GM21529 (cell line): ENCODE data around the gene UTS2R.
A peak's percentile ranks its signal among the peaks of the same experiment; 100 is the strongest.
"Not testable (repeated sequence)": the region's sequence is repeated elsewhere in the genome, so short reads cannot be mapped to it uniquely, and the experiment has no call there.

Experiments used
- ATAC-seq: cut with Tn5 transposase; IDR thresholded peaks from one replicate; pipeline ENCODE4 v1.9.1; 2021; ENCODE audit not compliant: unreplicated experiment

UTS2R gene

GRCh38 chr17:82406131-82406671 lies 34.6 kb downstream of the UTS2R start:
- ATAC-seq: no peak

- ATAC-seq: no peak
Measured at GRCh38 chr17:82407255-82407654, 35.7 kb downstream of the UTS2R start.

DNA sequence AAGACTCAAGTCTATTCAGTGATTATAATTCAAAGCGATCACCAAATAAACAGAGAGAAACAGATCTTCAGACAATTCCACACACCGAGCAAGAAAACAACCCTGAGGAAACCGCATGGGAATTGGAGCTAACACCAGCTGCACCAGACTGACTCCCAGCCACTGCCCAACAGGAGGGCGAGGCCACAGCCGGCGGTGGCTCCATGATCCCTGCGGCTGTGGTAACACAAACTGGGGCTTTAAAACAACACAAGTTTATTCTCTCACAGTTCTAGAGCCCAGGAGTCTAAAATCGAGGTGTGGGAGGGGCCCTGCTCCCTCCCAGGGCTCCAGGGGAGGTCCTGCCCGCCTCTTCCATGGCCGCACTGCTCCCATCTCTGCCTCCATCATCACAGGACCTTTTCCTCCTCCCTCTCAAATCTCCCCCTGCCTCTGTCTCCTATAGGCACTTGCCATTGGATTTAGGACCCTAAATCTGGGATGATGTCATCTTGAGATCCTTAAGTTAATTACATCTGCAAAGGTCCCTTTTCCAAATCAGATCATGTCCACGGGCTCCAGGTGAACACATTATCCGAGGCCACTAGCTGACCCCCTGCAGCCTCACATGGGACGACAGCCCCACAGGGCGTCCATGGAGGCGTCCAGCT lies 36.8 kb downstream of the UTS2R start:
- no peak for ATAC-seq

DNA sequence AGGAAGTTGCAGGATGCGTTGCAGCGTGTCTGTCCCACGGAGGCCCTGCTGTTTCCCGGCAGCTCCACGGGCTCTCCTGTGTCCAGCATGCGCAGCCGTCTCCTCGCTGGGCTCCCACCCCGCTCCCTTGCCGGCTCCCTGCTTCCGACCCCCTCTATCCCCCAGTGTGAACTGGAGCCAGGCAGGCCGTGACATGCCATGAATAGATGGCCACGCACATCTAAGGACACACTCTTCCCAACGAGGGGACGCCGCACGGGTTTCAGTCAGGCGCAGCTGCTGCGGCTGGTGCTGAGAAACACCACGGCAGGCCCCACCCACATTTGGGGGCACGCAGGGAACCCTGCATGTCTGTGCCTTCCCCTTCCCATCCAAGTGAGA lies 37.4 kb downstream of the UTS2R start:
- no peak for ATAC-seq

DNA sequence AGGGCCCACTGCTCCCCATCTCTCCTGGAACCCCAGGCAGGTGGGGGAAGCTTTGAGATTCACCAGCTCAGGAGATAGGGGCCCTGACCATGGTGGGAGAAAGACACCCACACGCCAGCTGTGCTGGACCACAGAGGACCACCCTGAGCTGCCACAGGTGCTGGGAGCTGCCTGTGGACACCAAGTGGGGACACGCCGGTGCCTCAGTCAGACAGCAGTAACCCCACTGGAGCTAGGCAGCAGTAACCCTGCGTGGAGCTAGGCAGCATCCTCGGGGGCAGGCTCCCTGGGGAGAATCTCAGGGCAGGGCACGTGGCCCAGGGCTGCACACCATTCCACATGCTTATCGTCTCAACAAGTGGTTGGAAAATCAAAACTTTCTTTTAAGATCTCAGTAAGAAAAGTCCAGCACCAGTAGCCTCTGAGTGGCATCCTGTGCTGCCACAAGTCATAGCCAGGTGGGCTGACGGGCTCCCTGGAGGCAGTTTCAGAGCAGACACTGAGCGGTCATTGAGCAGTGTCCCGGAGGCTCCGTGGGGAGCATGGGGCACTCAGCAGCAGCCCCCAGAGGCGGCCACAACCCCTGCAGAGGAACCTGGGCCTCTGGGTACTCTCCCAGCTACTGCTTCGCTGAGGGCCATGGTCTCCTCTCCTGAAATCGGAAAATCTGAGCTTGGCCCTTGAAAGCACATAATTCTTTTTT lies 38.6 kb downstream of the UTS2R start:
- no peak for ATAC-seq

DNA sequence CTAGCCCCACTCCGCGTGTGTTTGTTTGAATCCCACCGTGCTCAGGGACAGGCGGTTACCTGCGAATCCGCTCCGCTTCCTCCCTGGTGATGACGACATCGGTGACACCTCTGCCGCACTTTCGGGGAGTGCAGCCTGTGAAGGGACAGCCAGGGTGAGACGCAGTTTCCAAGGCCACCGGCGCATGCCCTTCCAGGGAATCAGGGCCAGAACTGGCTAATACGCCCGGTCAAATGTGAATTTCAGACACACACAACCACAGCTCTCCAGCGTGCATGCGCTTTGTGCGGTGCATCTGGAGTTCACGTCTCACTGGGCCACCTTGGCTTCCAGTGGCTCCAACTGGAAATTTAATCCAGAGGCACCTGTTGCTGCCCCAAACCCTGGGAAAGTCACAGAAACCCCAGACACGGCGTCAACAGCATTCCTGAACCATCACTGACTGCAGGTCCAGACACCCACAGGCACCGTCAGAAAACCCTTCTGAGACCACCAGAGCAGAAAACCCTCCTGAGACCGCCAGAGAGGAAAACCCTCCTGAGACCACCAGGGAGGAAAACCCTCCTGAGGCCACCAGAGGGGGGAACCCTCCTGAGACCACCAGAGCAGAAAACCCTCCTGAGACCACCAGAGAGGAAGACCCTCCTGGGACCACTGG lies 40.0 kb downstream of the UTS2R start:
- ATAC-seq: no peak

GRCh38 chr17:82412081-82412480 lies 40.5 kb downstream of the UTS2R start:
- not testable (repeated sequence) for ATAC-seq

GRCh38 chr17:82412535-82413520 lies 41.3 kb downstream of the UTS2R start:
- no peak for ATAC-seq

DNA sequence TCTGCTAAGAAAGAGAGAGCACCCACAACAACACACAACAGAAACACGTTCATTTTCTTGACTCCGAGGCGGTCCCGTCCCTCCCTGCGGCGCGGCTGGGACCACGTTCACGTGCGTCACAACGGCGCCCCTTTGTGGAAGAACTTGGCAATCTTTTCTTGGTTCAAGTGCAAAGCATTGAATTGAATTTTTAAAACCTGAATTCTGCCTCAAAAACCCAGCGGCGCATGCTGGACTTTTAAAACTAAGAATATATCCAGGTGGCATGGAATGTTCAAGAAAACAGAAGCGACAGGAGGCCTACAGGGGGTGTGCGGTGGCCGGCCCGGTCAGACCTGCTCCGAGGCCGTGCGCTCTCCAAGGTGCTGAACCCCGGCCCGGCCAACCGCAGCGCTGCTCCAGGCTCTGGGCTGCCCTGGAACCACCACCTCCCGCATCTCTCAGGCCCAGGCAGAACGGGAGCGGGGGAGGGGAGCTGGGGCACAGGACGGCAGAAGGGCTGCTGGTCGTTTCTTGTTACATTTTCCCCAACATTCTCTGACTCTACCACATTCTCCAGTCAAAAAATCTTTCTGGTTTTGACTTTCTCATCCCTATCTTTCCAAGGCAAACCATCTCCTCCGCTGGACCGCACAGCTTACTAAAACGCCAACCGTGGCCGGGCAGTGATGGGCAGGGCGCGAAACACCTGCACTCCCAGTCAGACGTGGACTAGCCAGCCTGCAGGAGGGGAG lies 43.1 kb downstream of the UTS2R start:
- ATAC-seq: no peak

DNA sequence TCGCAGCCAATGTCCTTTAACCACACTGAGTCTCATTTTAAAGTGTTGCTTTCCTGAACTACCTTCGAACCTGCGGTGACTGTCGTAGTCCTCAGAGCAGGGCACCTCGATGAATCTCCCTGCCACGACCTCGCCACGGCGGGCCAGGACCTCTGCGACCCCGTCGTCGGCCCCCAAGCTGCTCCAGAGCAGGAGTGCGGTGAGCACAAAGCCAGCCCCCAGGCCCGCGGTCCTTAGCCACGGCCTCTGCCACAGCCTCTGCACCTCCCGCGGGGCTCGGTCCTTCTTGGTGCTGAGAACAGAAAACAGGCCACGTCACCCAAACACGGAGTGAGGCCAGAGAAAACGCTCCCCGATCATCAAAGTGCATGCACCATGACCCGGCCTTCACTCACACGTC lies 43.8 kb downstream of the UTS2R start:
- no peak for ATAC-seq

GRCh38 chr17:82415786-82416185 lies 44.2 kb downstream of the UTS2R start:
- no peak for ATAC-seq

DNA sequence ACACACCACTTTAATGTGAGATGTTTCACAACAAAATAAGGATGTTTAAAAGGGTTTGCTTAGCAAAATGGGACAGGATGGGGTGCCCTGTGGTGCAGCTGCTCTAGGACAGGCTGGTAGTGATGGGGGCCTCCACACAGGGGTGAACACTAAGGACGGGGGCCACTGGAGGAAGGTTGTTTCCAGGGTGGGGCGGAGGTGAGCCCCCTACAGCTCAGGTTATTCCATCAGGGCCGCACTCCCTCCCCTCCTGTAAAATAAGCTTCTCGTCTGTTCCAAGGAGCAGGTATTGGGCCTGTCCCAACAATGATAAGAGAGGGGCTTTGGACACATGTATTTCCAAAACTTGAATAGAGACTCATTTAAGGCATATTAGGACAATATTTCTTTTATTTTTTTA lies 44.7 kb downstream of the UTS2R start:
- no peak for ATAC-seq

GRCh38 chr17:82416771-82417170 lies 45.2 kb downstream of the UTS2R start:
- ATAC-seq: no peak

DNA sequence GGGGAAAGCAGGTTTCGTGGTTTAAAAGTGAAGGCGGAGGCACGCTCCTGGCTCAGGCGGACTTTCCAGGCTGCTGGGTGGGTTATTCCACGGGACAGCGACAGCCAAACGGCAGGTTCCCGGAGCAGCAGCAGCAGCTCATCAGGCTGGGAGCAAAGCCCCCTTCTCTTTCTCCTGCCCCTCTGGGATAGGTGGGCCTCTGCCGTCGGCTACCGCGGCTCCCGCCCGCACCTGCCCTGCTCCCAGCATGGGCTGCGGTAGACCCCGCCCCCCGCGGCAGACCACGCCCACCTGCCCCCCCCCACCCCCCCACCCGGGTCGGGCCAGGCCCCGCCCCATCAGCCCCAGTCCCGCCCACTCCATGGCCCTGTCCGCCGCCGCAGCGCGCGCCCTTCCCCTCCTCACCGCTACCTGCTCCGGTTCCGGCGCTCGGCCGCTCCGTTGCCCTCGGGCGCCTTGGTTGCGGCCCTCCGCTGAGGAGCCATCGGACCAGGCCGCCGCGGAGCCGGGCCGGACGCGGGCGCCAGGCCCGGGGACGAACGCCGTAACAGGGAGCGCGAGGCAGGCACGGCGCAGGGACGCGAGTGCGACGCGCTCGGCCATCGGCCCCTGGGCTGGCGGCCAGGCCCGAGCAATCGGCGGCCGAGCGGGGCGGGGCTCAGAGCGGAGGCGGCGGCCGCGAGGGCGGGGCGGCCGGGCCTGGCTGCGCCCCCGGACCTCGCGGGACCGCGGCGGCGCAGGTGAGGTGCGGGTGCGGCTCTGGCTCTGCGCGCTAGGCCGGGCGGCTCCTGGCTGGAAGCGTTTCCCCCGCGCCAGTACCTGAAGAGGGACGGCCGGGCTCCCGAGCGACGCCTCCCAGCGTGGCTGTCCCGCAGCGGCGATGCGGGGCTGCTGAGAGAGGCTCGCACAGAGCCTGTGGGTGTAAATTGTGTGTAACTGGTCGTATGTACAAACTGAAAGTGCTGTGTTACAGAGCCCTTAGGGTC lies 46.7 kb downstream of the UTS2R start, which contains the start of the genes HEXD and OGFOD3:
TSS of gene HEXD (plus strand) at position 347 of the 986 bp plus-strand sequence. CDS start 1,453 bp downstream, outside the sequence.
TSS of gene OGFOD3 (minus strand) at position 586 of the 986 bp plus-strand sequence. CDS start at position 485, 101 bp downstream.
- peak; percentile 80 for ATAC-seq

DNA sequence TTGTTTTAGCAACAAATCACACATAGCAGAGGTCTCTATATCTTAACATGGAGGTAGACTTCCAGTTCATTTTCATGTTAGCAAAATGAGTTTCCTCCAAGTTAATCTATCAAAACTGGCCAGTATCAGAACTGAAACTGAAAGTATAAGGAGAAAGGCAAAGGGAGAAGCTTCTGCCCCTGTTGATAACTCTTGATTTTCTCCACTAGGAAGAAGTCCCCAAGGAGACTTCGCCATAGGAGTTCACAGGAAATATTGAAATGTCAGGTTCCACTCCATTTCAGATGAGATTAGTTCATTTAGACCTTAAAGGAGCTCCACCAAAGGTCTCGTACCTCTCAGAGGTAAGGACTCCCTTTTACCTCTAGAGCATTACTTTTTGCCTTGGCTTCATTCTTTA lies 48.0 kb downstream of the UTS2R start:
- no peak for ATAC-seq

DNA sequence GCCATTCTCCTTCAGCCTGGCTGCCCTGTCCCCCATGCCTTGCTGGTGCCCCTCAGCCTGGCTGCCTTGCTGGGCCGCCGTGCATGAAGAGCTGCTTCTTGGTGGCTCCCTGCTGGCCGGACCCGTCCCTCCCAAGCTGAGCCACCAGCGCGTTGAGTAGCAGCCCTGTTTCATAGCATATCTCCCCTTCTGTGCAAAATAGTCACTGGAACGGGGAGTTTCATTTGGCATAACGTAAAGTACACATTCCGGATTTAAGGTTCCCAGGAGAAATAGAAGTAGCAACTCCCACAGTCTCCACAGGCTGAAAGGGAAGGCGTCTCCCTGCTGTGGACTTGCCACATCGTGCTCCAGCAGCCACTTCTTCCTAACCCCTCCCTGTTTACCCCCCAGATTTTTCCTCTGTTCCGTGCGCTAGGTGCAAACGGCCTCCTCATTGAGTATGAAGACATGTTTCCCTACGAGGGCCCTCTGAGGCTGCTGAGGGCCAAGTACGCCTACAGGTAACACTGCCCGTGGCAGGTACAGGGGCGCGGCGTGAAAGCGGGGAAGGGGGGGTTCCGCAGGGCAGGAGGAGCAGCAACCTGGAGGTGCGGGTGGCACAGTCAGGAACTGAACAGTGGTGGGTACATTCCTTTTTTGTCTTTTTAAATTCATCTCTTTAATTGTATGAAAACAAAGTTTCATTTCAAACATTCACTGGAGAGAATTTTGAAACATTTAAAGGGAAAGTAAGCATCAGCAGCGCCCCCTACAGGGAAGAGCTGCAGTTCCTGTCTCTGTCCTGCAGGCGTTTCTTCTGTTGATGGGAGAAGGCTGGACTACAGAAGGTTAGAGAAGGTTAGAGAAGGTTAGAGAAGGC lies 52.7 kb downstream of the UTS2R start:
- ATAC-seq: no peak

- ATAC-seq: no peak
Measured at GRCh38 chr17:82424863-82425159, 53.2 kb downstream of the UTS2R start.
